Aorta (tissue), 5 donors: ENCODE results near the gene LRRC36. TPM values are rescaled to one million over a fixed set of nuclear protein-coding genes. Genes with fewer than 3 reads are reported as not detected.
A peak's percentile ranks its signal among the peaks of the same experiment; 100 is the strongest.

Experiments used
- ATAC-seq: fragments of 200-7000 bp; cut with Tn5 transposase; one replicate; pipeline ENCODE4 v1.9.1; 2022; ENCODE audit warnings: moderate library complexity; ENCODE audit not compliant: low FRiP score
- DNase-seq, 2 donors: peaks; one replicate each; pipeline ENCODE4 v3.0.0-alpha.2; 2020
- H3K27ac ChIP-seq, 2 donors: one replicate each; pipeline ENCODE4 v1.5.1; 2013; ENCODE audit warnings: low read length in 2 of 2, mild to moderate bottlenecking in 2 of 2, moderate library complexity in 2 of 2, control low read depth in 1 of 2, inconsistent platforms in 1 of 2, low read depth in 1 of 2
- H3K27me3 ChIP-seq, 2 donors: one replicate each; pipeline ENCODE4 v1.6.1; 2013; ENCODE audit warnings: control low read depth in 1 of 2, low read length in 1 of 2, mild to moderate bottlenecking in 1 of 2, moderate library complexity in 1 of 2; ENCODE audit not compliant: insufficient read depth in 2 of 2, control insufficient read depth in 1 of 2
- H3K36me3 ChIP-seq, 2 donors: one replicate each; pipeline ENCODE4 v1.6.1; 2013; ENCODE audit warnings: control low read depth in 1 of 2, low read length in 1 of 2, mild to moderate bottlenecking in 1 of 2; ENCODE audit not compliant: insufficient read depth in 2 of 2, control insufficient read depth in 1 of 2
- H3K4me1 ChIP-seq, 2 donors: one replicate each; pipeline ENCODE4 v1.6.1; 2013; ENCODE audit warnings: low read length in 2 of 2, control low read depth in 1 of 2, mild to moderate bottlenecking in 1 of 2, moderate library complexity in 1 of 2; ENCODE audit not compliant: insufficient read depth in 2 of 2, control insufficient read depth in 1 of 2
- H3K4me3 ChIP-seq, 2 donors: one replicate each; pipeline ENCODE4 v1.5.1; 2013; ENCODE audit warnings: low read length in 2 of 2, control low read depth in 1 of 2, mild to moderate bottlenecking in 1 of 2
- H3K9me3 ChIP-seq: one replicate; pipeline ENCODE4 v1.6.1; 2013; ENCODE audit warnings: mild to moderate bottlenecking, low read length; ENCODE audit not compliant: control insufficient read depth
- WGBS, 2 donors: extraction: QIAGEN DNeasy Blood & Tissue Kit; methylation state at CpG; one replicate each; pipeline ENCODE4 v1.1.7; 2013; 5-methylcytosine and 5-hydroxymethylcytosine counted together
- intact Hi-C, 2 donors: fragments of 100-400 bp; cut with DNase I; formaldehyde crosslinking; loops; one replicate each; pipeline versions ENCODE4 v1.14.2 to v1.15.0; 2022
- polyA plus RNA-seq, 2 donors: library from polyadenylated mRNA; stranded (reverse); fragments of 200-250 nt; gene quantifications; one replicate each; pipeline ENCODE4 v1.2.3, GENCODE V29; 2013
- total RNA-seq, 2 donors: library from RNA; stranded (reverse); fragmentation: NEBNext Ultra II Directional; extraction: Animal tissue kit (Norgen Biotek cat#: 25700); gene quantifications; one replicate each; pipeline ENCODE4 v1.2.1, GENCODE V29; 2021
- donor health status: healthy with polysubstance abuse.
- donor health status: Bipolar disorder and iron deficiency.
- donor health status: DM: no; HTN: no; CAD: no.
- donor health status: DM: no; HTN: no; CAD: no.
- donor health status: DM: yes; HTN: yes; CAD: no.

The LRRC36 gene
- total and polyA plus RNA-seq, 4 donors: 0.51 TPM; not detected in 3

DNA sequence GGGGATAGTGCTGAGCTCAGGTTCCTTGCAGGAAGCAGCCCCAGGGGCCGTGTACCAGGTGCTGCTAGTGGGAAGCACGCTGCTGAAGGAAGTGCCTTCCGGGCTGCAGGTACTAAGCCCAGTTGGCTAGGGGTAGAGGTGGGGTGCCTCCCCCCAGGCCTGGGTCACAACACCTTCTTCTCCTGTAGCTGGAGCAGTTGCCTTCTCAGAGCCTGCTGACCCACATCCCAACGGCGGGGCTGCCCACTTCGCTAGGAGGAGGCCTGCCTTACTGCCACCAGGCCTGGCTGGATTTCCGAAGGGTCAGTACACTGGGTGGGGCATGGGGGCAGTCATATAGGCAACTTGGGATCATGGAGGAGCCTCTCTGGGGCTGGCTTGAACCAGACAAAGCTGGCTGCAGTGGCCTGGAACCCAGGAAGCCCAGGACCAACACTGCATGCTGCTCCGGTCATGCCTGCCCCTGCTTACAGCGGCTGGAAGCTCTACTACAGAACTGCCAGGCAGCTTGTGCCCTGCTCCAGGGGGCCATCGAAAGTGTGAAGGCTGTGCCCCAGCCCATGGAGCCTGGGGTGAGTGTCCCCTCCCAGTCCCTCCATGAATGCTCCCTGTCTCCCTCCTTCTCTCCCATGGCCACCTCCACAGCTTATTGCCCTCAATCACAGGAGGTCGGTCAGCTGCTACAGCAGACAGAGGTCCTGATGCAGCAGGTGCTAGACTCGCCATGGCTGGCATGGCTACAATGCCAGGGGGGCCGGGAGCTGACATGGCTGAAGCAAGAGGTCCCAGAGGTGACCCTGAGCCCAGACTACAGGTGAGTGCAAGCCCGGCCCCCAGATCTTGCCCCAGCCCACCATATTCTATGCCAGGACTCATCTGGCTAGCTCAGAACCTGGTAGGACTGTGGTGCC, 44.8 kb upstream of the LRRC36 start:
- H3K4me1 ChIP-seq: no peaks in the 10 kb centered on the region
- WGBS, 2 donors: 93 to 95% methylated on average over 14 of the region's 14 CpGs
- no peaks in the 10 kb centered on the region for H3K9me3 ChIP-seq
- H3K36me3 ChIP-seq: no peaks in the 10 kb centered on the region
- DNase-seq: peak in 1 of 2 donors; percentile 63
- ATAC-seq: no peak
- intact Hi-C loops: no loop called here
- no peaks in the 10 kb centered on the region for H3K27me3 ChIP-seq
- H3K27ac ChIP-seq: no peak overlapping the region
- H3K4me3 ChIP-seq: no peak overlapping the region

GRCh38 chr16:67282447-67282805, 44.2 kb upstream of the LRRC36 start:
- intact Hi-C loops: no loop called here
- ATAC-seq: no peak
- H3K27me3 ChIP-seq: no peaks in the 10 kb centered on the region
- H3K4me3 ChIP-seq: no peak overlapping the region
- WGBS, 2 donors: 94 to 97% methylated on average over 10 of the region's 10 CpGs
- no peaks in the 10 kb centered on the region for H3K9me3 ChIP-seq
- no peaks in the 10 kb centered on the region for H3K36me3 ChIP-seq
- no peak overlapping the region for H3K27ac ChIP-seq
- H3K4me1 ChIP-seq: no peaks in the 10 kb centered on the region
- no peak for DNase-seq

- Histone ChIP-seq H3K36me3 (no peaks in the 10 kb centered on the region), H3K4me3 (no peak overlapping the region), H3K27ac (no peak overlapping the region), H3K27me3 (no peaks in the 10 kb centered on the region), H3K4me1 (no peaks in the 10 kb centered on the region), H3K9me3 (no peaks in the 10 kb centered on the region)
- 81 to 86% methylated on average over 7 of the region's 7 CpGs for WGBS, 2 donors
- DNase-seq (peak in 1 of 2 donors; percentile 42), ATAC-seq (no peak)
- intact Hi-C loops: no loop called here
Observed at GRCh38 chr16:67283039-67283825, 43.4 kb upstream of the LRRC36 start.

GRCh38 chr16:67283826-67284555, 42.6 kb upstream of the LRRC36 start:
- ATAC-seq (no peak), DNase-seq (peak in 1 of 2 donors; percentile 72)
- Histone ChIP-seq H3K4me1 (no peaks in the 10 kb centered on the region), H3K4me3 (no peak overlapping the region), H3K27me3 (no peaks in the 10 kb centered on the region), H3K9me3 (no peaks in the 10 kb centered on the region), H3K27ac (no peak overlapping the region), H3K36me3 (no peaks in the 10 kb centered on the region)
- 61 to 76% methylated on average over 21 of the region's 21 CpGs for WGBS, 2 donors
- intact Hi-C loops: no loop called here

DNA sequence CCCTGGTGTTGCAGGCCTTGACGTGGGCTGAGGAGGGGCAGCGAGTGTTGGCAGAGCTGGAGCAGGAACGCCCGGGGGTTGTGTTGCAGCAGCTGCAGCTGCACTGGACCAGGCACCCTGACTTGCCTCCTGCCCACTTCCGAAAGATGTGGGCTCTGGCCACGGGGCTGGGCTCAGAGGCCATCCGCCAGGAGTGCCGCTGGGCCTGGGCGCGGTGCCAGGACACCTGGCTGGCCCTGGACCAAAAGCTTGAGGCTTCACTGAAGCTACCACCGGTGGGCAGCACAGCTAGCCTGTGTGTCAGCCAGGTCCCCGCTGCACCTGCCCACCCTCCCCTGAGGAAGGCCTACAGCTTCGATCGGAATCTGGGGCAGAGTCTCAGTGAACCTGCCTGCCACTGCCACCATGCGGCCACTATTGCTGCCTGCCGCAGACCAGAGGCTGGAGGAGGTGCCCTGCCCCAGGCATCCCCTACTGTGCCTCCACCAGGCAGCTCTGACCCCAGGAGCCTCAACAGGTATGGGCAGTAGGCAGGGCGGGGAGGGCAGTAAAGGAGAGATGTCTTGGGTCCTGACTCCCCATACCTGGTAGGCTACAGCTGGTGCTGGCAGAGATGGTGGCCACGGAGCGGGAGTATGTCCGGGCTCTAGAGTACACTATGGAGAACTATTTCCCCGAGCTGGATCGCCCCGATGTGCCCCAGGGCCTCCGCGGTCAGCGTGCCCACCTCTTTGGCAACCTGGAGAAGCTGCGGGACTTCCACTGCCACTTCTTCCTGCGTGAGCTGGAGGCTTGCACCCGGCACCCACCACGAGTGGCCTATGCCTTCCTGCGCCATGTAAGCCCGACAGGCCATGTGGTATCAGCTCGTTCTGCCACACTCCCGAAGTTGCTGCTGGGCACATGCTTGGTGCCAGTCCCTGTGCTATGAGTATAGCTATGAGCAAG, 41.6 kb upstream of the LRRC36 start:
- Histone ChIP-seq H3K36me3 (no peaks in the 10 kb centered on the region), H3K27me3 (no peaks in the 10 kb centered on the region), H3K9me3 (no peaks in the 10 kb centered on the region), H3K4me1 (no peaks in the 10 kb centered on the region), H3K4me3 (no peak overlapping the region), H3K27ac (no peak overlapping the region)
- DNase-seq (peak in 1 of 2 donors; percentile 80), ATAC-seq (peak; percentile 40)
- intact Hi-C loops: no loop called here
- WGBS, 2 donors: 62 to 70% methylated on average over 34 of the region's 34 CpGs

- no peaks in the 10 kb centered on the region for H3K36me3 ChIP-seq
- H3K27ac ChIP-seq: no peak overlapping the region
- no peak overlapping the region for H3K4me3 ChIP-seq
- WGBS, 2 donors: 93 to 96% methylated on average over 28 of the region's 28 CpGs
- no peaks in the 10 kb centered on the region for H3K9me3 ChIP-seq
- H3K27me3 ChIP-seq: no peaks in the 10 kb centered on the region
- H3K4me1 ChIP-seq: no peaks in the 10 kb centered on the region
- ATAC-seq (no peak), DNase-seq (peak in 1 of 2 donors; percentile 69)
- intact Hi-C loops: no loop called here
Observed at GRCh38 chr16:67286441-67287235, 40.0 kb upstream of the LRRC36 start.

DNA sequence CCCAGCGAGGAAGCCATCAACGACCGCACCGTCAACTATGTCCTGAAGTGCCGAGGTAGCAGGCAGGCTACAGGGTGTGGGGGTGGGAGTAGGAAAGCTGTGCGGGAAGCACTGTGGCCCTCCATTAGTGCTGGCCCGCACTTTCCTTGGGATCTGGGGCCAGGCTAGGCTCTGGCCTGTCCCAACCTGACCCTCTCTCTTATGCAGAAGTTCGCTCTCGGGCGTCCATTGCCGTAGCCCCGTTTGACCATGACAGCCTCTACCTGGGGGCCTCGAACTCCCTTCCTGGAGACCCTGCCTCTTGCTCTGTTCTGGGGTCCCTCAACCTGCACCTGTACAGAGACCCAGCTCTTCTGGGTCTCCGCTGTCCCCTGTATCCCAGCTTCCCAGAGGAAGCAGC, 38.7 kb upstream of the LRRC36 start:
- Histone ChIP-seq H3K27me3 (no peaks in the 10 kb centered on the region), H3K36me3 (no peaks in the 10 kb centered on the region), H3K9me3 (no peaks in the 10 kb centered on the region), H3K4me3 (no peak overlapping the region), H3K4me1 (no peaks in the 10 kb centered on the region), H3K27ac (no peak overlapping the region)
- ATAC-seq (no peak), DNase-seq (no peak)
- 95 to 96% methylated on average over 14 of the region's 14 CpGs for WGBS, 2 donors
- intact Hi-C loops: no loop called here
